NK-92 treated with Interleukin-12 subunit alpha and Interleukin-12 subunit beta, amount 100 ng/mL, for 24 hours (cell line): ENCODE measurements around the gene IRF4.

Source experiments
- DNase-seq: peaks from one replicate; lab custom pipeline; 2025; lab: John Stamatoyannopoulos, UW

IRF4 gene

GRCh38 chr6:391559-392440, at the start of gene IRF4:
Gene IRF4, plus strand, starts transcription at chr6:391752. Its CDS starts 1,401 bp downstream, at chr6:393153.
- DNase-seq, result peak; percentile 50

GRCh38 chr6:341914-342831, 49.4 kb upstream of the IRF4 start:
- no peak for DNase-seq

GRCh38 chr6:342832-343179, 48.7 kb upstream of the IRF4 start:
- no peak for DNase-seq

- DNase-seq, result no peak
Observed at GRCh38 chr6:343226-343935, 48.2 kb upstream of the IRF4 start.

- DNase-seq, result no peak
Observed at GRCh38 chr6:343960-344815, 47.4 kb upstream of the IRF4 start.

- DNase-seq, result no peak
Observed at GRCh38 chr6:344816-345340, 46.7 kb upstream of the IRF4 start.

- no peak for DNase-seq
Observed at GRCh38 chr6:345747-346385, 45.7 kb upstream of the IRF4 start.

GRCh38 chr6:346386-347030, 45.0 kb upstream of the IRF4 start:
- DNase-seq, result no peak

- DNase-seq, result no peak
Observed at GRCh38 chr6:347232-347631, 44.3 kb upstream of the IRF4 start.

GRCh38 chr6:347951-348859, 43.3 kb upstream of the IRF4 start:
- DNase-seq, result no peak

- no peak for DNase-seq
Observed at GRCh38 chr6:348860-349396, 42.6 kb upstream of the IRF4 start.

GRCh38 chr6:349491-349921, 42.0 kb upstream of the IRF4 start:
- DNase-seq, result no peak

GRCh38 chr6:350371-350770, 41.2 kb upstream of the IRF4 start:
- no peak for DNase-seq

GRCh38 chr6:351011-351866, 40.3 kb upstream of the IRF4 start:
- DNase-seq, result no peak

GRCh38 chr6:351867-352289, 39.7 kb upstream of the IRF4 start:
- no peak for DNase-seq

- no peak for DNase-seq
Observed at GRCh38 chr6:352474-352873, 39.1 kb upstream of the IRF4 start.

- no peak for DNase-seq
Observed at GRCh38 chr6:352896-353470, 38.6 kb upstream of the IRF4 start.
